Epithelial cell of proximal tubule (primary cell): ENCODE results near the gene MEGF11. TPM values are rescaled to one million over a fixed set of nuclear protein-coding genes. Genes with fewer than 3 reads are reported as not detected.

Source experiments
- DNase-seq: peaks from one replicate; pipeline ENCODE4 v3.0.0-alpha.2; 2011; ENCODE audit warnings: low read depth
- H3K4me3 ChIP-seq: 2 replicates; pipeline ENCODE4 v1.5.1; 2011; ENCODE audit warnings: low read depth, mild to moderate bottlenecking, low read length
- CTCF ChIP-seq: conservative IDR thresholded peaks from 2 replicates; pipeline ENCODE4 v1.5.1; 2012; ENCODE audit warnings: low read depth, mild to moderate bottlenecking, low read length
- total RNA-seq: library from RNA; depleted of rRNA; stranded (reverse); fragments of >200 nt; gene quantifications from 2 replicates; pipeline ENCODE4 v1.2.3, GENCODE V29; 2015

Gene MEGF11
- total RNA-seq, 1 donor from 2014 or later: 3.7 TPM

- H3K4me3 ChIP-seq: no peak overlapping the region
- DNase-seq: no peak
- no peak for TF ChIP-seq CTCF
These were observed 339.8 kb downstream of the MEGF11 start for GRCh38 chr15:65913631-65914199.

- no peak overlapping the region for H3K4me3 ChIP-seq
- DNase-seq: no peak
- TF ChIP-seq CTCF: no peak
These were observed 341.3 kb downstream of the MEGF11 start for GRCh38 chr15:65912235-65912634.

- DNase-seq: no peak
- no peak overlapping the region for H3K4me3 ChIP-seq
- TF ChIP-seq CTCF: no peak
These were observed 343.2 kb downstream of the MEGF11 start for GRCh38 chr15:65910341-65910740.

GRCh38 chr15:65909831-65910230, 343.7 kb downstream of the MEGF11 start:
- no peak for TF ChIP-seq CTCF
- H3K4me3 ChIP-seq: no peak overlapping the region
- DNase-seq: no peak

- DNase-seq: no peak
- H3K4me3 ChIP-seq: no peak overlapping the region
- TF ChIP-seq CTCF: no peak
These were observed 344.7 kb downstream of the MEGF11 start for GRCh38 chr15:65908876-65909275.

- no peak overlapping the region for H3K4me3 ChIP-seq
- no peak for TF ChIP-seq CTCF
- no peak for DNase-seq
These were observed 345.9 kb downstream of the MEGF11 start for GRCh38 chr15:65907661-65908060.

GRCh38 chr15:65906396-65906795, 347.2 kb downstream of the MEGF11 start:
- H3K4me3 ChIP-seq: no peak overlapping the region
- TF ChIP-seq CTCF: no peak
- DNase-seq: no peak
